ENCODE measurements around the gene ADGRG4.

- TF ChIP-seq CTCF (IDR thresholded peaks at IDR 0.05): no peak
- TF ChIP-seq POLR2A (IDR thresholded peaks at IDR 0.05): no peak
Measured at GRCh38 chrX:136456133-136456532, 155.4 kb downstream of the ADGRG4 start.

Data from testis (tissue), 2 donors.